SHP77 (cell line): ENCODE measurements around the gene GPR146.

Source experiments
- DNase-seq, 2 experiments: peaks; one replicate each; lab custom pipeline; 2025; lab: John Stamatoyannopoulos, UW

Gene GPR146

DNA sequence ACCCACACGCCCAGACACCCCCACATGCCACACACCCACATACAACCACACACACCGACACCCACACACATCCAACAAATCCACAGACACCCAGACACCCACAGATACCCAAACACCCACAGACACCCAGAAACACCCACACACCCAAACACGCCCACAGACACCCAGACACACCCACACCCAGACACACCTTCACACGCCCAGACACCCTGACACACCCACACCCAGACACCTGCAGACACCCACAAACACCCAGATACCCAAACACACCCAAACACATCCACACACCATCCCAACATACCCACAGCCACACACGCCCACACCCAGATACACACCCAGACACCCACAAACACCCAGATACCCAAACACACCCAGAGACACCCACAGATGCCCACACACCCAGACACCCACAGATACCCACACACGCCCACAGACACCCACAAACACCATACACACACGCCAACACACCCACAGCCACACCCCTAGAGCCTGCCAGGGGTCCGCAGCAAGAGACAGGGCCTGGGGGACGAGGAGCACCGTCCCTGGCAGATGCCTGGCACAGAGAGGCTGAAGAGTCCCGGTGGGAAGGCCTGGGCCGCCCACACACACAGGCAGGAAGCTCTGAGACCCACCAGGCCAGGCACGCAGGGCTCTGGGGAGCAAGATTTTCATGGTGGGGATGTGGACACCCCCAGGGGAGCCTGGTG lies 32.9 kb upstream of the GPR146 start:
- DNase-seq: no peak

DNA sequence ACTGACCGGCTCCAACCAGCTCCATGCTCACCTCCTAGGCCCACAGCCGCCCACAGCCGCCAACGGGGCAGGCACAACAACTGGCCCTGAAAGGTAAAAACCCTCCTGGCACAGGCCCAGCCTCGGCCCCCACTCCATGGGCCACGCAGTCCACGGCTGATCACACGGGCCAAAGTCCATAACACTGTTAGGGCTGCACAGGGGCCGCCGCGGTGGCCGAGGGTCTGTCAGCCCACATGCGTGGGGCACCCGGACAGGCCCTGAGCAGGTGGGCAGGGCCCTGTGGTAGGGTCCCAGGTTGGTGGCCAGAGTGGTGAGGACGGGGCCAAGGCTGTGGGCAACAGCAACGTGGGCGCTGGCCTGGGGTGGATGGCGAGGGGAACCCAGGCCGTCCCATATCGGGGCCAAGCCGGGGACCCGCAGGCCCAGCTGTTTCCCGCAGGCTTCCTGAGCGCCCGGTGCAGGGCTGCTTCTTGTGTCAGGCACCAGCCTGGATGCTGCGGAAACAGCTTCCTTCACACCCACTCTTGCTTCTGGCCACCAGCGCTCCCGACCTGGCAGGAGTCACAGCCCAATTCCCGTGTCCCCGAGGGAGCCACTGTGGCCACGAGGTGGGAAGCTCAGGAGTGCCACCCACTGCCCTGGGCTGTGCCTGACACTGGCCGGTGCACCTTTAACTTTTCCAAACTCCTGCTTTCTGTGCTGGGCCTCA lies 32.2 kb upstream of the GPR146 start:
- no peak for DNase-seq

DNA sequence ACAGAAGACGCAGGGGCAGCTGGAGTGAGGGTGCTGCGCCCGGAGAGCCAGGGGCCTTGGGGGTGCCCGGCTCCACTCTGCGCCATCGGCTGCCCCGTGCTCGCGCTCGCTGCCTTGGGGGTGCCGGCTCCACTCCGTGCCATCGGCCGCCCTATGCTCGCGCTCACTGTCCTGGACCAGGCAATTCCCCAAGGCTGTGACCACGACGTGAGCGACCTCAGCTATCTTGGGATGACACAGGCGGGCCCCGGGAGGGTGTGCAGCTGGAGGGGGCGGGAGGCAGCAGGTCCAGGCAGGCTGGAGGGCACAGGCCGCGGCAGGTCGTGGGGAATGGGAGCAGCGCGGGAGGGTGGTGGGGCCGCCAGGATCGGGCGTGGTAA lies 31.6 kb upstream of the GPR146 start:
- DNase-seq: no peak

DNA sequence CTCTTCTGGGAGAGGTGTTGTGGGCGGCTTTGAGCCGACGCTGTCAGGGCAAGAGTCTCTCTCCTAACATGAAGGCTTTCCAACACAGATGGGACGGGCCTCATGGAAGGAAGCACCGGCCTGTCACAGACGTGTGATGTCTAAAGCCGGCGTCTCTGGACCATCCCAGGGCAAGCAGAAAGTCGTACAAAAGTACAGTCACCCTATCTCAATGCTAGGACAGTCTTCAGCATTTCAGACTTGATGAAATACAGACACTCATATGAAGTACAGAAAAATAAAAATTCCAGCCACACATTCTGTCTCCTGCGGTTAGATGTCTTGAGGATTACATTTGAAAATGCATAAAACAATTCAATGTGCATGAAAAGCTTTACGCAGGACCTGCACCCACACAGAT lies 30.8 kb upstream of the GPR146 start:
- no peak for DNase-seq

DNA sequence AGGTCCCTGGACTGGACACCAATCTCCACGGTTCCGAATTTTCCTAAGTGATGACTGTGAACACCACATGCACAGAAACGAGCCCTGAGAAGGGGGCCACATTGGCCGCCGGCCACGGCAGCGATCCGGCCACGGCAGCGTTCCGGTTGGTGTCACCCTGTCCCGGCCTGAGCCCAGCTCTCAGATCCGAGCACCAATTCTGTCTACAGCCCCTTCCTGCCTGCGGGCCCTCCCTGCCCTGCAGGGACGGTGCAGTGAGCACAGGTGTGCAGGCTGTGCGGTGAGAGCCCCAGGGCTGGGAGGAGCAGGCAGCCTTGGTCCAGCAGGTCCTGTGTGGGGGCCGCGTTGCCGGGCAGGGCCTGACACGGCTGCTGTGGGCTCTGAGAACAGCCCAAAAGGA lies 29.7 kb upstream of the GPR146 start:
- DNase-seq: no peak

DNA sequence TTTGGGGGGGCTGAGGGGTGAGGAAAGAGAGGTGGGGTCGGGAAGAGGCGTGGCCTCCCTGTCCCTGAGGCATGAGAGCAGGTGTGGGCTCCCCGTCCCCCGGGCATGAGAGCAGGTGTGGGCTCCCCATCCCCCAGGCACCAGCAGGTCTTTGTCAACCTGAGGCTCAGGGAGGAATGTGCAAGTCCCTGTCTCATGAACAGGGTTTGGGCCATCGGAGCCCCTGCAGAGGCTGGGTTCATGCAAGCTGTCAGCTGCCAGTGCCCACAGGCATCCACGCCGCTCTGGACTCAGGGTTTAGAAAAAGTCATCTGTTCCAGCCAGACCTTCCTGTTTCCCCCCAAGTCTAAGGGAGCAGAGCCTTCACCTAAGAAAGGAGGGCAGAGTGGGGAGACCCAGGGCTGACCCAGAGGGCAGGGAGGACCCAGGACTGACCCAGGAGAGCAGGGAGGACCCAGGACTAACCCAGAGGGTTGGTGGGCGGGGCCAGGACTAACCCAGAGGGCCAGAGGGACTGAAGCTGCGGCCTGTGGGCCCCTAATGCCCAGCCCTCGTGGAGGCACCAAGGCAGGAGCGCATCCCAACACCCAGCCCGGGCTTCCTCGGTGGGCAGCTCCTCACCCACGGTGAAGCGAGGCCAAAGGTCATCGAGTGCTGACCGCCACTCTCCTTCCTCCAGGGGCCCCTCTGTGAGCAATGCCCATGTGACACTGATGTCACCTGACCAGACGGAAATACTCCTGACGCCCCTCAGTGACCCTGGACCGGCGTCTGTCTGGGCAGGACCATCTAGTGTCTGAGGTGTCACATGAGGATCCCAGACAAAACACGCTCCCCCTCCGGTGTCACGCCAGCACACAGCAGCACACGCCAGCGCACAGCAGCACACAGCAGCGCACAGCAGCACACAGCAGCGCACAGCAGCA lies 28.9 kb upstream of the GPR146 start:
- no peak for DNase-seq

DNA sequence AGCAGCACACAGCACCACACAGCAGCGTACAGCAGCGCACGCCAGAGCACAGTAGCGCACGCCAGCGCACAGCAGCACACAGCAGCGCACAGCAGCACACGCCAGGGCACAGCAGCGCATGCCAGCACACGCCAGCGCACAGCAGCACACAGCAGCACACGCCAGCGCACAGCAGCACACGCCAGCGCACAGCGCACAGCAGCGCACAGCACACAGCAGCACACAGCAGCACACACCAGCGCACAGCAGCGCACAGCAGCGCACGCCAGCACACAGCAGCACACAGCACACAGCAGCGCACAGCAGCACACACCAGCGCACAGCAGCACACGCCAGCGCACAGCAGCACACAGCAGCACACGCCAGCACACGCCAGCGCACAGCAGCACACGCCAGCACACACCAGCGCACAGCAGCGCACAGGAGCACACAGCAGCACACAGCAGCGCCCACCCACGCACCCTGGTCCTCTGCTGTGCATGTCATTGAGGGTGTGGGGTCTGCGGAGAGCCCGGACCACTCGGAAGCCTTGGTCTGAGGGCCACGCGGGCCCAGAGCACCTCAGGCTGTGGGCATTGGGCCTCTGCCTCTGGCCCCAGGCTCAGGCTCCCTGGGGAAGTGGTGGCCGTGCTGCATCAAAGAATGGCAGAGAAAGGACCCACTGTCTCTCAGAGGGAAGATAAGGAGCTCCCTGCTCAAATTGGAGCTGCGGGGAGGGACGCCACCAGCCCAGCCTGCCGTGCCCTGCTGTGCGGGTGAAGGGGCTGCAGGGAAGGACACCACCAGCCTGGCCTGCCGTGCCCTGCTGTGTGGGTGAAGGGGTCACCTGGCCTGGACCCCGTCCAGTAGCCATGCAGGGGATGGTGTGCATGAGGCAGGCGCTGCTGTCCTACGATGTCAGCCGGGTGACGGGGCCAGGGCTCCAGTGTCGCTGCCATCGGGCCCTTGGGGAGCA lies 27.5 kb upstream of the GPR146 start:
- DNase-seq: no peak

DNA sequence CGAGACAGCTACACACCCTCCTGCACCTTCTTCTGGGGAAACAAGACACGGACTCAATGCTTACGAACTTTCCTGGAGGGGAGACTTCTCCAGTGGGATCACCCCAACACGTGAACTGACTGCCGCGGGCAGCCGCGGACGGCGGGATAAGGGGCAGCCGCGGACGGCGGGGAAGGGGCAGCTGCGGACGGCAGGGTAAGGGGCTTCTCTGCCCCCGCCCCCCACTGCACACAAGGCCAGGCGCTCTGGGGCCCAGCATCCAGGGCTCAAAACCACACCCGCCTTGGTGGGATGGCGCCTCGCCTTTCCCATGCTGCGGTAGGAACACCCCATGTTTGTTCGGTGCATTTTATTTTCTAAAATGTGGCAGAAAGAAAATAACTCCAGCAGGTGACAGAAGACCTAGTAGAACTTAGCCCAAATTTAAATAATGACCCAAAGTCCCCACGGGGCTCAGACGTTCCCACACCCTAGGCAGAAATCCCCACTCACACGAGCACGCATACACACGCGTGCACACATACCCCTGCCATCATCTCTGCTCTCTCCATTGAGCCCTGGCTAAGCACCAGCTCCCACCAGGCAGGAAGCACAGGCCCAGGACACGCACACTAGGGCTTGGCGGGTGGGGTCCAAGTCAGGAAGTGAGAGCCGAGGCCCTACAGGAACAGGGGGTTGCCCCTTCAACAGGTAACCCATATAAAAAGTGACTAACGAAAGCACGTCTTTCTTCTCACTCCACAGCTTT lies 26.6 kb upstream of the GPR146 start:
- DNase-seq: no peak

DNA sequence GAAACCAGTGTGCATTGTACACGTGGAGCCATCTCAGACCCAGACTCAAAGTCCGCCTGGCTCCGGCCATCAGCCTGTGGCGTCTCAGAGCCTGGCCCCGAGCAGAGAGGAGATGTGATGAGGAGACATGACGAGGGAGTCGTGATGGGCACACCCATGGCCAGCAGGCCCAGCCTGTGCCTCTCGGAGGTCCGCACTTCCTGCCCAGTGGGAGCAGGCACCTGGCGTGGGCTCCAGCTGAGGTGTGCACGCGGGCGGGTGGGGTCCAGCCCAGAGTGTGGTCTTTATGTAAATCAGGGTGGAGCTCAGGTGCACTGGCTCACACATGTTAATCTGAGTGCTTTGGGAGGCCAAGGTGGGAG lies 26.0 kb upstream of the GPR146 start:
- no peak for DNase-seq

DNA sequence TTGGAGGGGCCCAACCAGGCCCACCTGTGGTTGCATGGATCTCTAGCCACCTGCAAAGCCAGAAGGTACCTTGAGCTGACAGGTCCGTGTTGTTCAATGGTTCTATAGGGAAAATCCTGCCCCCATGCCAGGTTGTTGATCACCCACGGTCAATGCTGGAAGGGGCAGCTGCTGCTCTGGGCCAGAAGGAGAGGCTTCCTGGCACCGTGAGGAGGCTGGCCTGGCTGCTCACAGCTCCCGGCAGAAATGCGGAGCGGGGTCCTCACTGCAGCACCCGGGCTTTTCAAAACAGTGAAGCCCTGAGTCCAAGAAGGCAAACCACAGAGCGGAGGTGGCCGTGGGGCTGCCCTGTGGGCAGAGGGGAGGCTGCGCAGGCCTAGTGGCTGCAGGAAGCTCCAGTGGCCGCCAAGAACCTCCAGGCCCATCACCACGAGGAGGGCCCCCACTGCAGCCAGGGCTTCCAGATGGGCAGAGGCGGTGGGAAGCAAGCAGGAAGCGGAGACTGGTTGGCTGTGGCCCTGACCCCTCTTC lies 25.0 kb upstream of the GPR146 start:
- no peak for DNase-seq

DNA sequence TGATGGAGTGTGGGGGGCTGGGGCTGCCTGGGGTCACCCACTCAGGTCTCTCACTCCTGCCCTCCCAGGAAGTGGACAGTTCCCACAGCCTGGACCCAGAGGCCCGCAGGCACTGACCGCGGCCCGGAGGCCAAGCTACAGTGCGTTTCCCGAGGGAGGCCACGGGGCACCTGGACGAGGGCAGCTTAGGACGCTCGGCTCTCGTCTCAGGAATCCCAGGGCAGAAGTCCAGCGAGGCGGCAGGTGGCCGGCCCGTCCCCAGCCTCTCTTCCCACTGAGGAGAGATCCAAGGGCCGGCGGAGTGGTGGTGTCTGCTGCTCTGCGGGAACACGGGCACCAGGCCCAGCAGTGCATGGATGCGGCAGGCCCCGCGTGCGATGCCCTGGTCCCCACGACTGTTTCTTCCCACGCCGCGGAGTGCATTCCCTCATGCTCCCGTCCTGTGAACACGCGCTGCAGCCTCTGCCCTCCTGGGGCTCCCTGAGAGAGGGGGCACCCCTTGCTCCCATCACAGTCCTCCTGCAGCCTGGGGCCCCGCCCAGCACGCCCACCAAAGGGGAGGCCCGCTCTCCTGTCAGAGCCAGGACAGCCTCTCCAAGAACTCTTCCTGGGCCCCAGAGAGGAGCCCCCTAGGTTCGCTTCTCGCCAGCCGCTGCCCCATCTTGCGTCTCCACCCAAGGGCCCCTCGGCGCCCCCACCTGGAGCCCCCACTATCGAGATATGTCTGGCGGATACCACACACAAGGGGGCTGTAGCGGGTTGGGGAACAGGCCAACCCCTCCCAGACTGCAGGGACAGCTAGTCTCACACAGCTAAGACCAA lies 24.3 kb upstream of the GPR146 start:
- no peak for DNase-seq

DNA sequence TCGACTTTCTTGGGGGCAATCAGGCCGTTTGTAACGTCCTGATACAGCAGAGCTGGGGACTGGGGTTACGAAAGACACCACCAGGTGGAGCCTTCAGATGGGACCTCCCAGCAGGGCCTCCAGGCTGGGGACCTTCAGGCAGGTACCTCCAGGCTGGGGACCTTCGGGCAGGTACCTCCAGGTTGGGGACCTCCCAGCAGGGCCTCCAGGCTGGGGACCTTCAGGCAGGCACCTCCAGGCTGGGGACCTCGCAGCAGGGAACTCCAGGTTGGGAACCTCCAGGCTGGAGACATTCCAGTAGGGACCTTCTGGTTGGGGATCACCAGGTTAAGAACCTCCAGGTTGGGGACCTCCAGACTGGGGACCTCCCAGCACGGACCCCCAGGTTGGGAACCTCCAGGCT lies 23.5 kb upstream of the GPR146 start:
- DNase-seq: no peak

DNA sequence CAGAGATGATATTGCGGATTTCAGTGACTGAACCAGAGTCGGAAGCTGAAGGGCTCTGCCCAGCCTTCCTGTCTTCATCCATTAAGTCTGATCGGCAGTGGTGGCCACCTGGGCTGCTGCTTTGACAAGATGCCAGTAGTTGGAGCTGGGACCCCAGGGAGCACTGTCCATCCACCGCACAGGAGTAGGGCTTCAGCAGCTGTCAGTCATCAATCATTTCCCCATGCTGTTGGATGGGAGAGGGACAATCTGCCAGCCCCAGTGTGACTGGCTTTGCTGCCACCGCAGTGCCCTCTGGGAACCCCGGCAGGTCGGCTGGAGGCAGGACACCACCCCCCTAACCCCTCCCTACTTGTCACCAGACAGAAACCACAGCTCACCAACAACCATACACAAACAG lies 23.0 kb upstream of the GPR146 start:
- no peak for DNase-seq

DNA sequence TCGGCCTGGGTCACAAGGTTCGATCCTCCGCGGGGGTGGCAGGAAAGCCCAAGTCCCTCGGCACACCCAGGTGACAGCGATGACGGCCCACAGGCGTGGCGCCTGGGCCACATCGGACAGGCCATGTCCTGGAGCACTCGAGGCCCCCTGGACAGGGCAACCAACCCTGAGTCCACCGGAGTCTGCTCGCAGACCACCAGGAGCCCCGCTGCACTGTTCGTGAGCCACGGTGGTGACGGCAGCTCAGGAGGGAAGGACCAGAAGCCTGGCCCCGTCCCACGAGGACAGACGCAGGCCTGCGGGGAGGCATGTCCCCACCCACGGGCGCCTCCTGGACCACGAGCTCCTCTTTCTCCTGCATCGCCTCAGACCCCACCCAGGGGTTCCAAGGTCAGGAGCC lies 22.4 kb upstream of the GPR146 start:
- DNase-seq: no peak

DNA sequence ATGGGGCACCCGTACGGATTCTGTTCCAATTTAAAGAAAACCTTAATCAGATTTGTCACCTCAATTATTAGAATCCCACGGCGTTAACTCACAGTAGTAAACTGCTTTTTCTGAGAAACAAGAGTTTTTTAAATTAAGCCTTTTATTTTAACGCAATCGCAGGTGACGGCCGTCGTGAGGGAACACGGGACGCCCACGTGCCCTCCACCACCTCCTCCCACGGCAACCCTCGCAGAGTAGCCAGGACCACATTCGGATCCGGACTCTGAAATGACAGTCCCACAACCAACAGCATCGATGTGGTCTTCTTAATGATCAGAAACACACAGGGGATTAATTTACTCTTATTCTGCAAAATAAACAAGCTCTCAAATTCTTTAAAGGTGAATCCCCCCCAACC lies 22.0 kb upstream of the GPR146 start:
- no peak for DNase-seq

DNA sequence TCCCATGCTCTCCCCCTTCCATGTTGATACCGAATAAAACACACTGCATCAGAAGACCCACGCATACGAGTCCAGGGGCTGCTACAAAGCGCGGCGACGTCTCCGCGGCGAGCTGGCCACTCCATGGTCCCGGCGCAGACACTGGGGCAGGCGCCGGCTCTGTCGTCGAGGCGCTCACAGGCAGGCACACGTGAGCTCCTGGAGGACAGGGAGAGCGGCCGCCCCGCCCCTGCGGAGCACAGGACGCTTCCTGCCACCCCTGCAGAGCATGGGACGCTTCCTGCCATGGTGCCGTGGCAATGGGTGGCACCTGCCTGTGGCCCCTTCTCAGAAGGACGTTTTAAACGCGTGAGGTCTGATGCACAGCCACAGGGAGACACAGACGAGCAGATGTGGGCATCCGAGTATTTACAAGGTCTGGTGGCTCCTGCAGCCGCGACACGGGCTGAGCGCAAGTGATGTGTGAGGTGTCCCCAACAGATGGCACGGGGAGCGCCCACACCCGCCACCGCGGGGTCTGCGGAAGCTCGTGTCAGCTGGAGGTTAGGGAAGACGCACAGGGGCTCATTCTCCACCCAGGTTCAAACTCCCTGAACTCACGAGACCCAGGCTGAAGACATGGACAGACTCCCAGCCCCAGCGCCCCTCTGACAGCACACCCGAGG lies 21.4 kb upstream of the GPR146 start:
- no peak for DNase-seq

DNA sequence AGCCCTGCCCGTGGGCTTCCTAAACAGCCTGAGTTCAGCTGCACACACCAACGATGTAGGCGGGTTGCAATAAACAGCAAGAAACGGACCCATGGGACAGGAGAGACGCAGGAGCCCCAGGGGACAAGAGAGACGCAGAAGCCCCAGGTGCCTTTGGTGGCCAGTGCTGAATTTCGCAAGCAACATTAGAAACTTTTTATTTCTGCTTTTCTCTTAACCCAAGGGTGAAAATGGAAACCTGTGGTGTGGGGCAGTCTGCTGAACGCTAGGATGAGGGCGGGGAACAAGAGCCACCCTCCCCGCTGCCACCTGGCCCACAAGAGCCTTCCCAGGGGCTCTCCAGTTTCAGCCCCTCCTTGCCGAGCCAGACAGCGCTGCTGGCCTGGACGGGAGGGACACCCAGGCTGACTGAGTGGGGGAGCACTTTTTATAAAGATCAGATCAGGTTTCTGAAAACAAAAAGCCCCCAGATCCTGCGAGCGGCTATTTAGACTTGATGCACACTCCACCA lies 20.0 kb upstream of the GPR146 start:
- no peak for DNase-seq

DNA sequence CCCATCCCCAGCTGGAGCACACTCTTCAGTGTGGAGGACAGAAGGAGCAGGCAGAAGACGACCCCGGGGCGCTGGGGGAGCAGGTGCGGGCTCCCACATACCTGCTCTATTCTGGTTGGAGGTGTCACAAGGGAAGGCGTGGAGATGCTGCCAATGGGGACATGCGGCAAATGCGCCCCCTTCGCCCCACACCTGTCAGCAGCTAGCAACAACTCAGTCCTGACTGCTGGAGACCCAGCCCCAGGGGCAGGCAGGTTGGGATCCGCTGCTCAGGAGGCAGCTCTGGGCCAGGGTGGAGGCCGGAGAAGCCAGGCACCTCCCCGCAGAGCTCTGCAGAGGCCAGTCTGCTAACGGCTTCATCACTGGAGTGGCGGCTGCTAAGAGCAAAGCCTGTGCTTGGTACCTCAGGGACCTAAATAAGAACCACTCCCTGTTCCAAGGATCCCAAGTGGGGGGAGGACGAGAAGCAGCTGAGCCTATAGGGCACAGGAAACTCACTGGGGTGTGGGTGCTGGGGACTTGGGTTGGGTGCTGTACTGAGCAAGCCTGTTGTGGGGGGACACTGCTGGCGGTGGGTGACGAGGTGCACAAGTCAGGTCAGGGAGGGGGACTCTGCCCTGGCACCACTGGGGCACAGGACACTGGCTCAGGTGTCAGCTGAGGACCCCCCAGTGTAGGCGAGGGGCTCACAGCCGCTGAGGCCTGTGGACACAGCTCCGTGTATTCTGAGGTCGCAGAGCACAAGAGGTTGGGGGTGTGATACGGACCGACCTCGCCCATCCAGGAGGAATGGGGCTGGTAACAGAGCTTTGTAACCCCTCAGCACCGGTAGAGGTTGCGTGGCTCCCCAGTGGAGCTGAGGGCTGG lies 19.2 kb upstream of the GPR146 start:
- DNase-seq: no peak
